Natural killer cell treated with Interleukin-12 subunit alpha and Interleukin-12 subunit beta and Interleukin-15 and Interleukin-18, amount 100 ng/mL, for 72 hours (primary cell): ENCODE results near the gene RPS6KC1. TPM values are rescaled to one million over a fixed set of nuclear protein-coding genes. Genes with fewer than 3 reads are reported as not detected.
"Not testable (repeated sequence)": the region's sequence is repeated elsewhere in the genome, so short reads cannot be mapped to it uniquely, and the experiment has no call there.

Experiments used
- ATAC-seq, 2 donors: fragments of 150-1000 bp; cut with Tn5 transposase in 1 of 2; sonication (Bioruptor Pico), chemical (Tn5 transposase) in 1 of 2; 2 replicates each; pipeline ENCODE4 v1.10.0; 2021
- DNase-seq: peaks from one replicate; pipeline ENCODE4 v3.0.0; 2022; ENCODE audit warnings: low spot score
- H3K27ac Mint-ChIP-seq, 2 donors: 1 replicate in 1 of 2; 2 replicates in 1 of 2; pipeline ENCODE4 v1.8.0; 2022; ENCODE audit warnings: mixed read lengths in 2 of 2, mild to moderate bottlenecking in 1 of 2, moderate library complexity in 1 of 2
- H3K27me3 Mint-ChIP-seq, 2 donors: 1 replicate in 1 of 2; 2 replicates in 1 of 2; pipeline ENCODE4 v1.8.0; 2022; ENCODE audit warnings: mixed read lengths in 2 of 2
- H3K36me3 Mint-ChIP-seq: one replicate; pipeline ENCODE4 v1.8.0; 2022; ENCODE audit warnings: mixed read lengths
- H3K4me1 Mint-ChIP-seq, 2 donors: 1 replicate in 1 of 2; 2 replicates in 1 of 2; pipeline ENCODE4 v1.8.0; 2022; ENCODE audit warnings: low read depth in 2 of 2, mixed read lengths in 2 of 2, mild to moderate bottlenecking in 1 of 2
- H3K4me3 Mint-ChIP-seq: one replicate; pipeline ENCODE4 v1.8.0; 2022; ENCODE audit warnings: mixed read lengths
- H3K9me3 Mint-ChIP-seq: 2 replicates; pipeline ENCODE4 v1.8.0; 2022; ENCODE audit warnings: mixed read lengths
- total RNA-seq, 2 donors: library from RNA; stranded (reverse); gene quantifications; one replicate each; pipeline ENCODE4 v1.2.3, GENCODE V29; 2022

RPS6KC1 gene
- total RNA-seq, 2 donors from 2014 or later, result 14.5 to 17.6 TPM

DNA sequence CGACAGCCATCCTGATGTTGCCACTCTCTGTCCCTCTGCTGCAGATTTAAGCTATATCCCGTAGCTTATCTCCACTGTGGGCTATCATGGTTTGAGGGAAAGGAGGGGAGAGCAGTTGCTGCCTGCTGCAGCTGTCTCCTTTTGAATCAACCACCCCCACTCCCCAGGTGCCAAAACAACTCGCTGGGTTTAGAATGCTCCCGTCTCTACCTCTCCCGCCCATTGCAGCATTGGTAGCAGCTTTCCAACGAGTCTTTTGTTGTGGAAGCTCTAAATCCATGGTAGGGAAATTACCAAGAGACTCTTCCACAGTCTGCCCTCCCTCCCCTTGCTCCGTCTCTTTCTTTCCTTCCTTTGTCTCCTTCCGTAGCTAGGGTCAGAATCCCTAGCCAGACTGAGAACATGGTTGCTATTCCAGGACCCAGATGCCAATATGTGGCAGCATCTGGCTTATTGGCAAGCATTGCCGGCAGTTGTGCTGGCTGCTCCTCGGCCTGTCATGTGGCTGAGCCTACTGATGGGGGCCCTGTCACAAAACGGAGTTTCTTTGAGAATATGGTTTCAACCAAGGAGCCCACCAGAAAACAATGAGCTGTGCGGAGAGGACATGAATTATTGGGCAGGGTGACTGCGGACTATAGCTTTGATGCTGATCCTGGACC lies 230.7 kb downstream of the RPS6KC1 start:
- Mint-ChIP-seq H3K27ac (no peak overlapping the region), H3K4me1 (no peaks in the 10 kb centered on the region)

GRCh38 chr1:213284626-213285025 lies 233.6 kb downstream of the RPS6KC1 start:
- no peak overlapping the region for H3K4me3 Mint-ChIP-seq
- H3K9me3 Mint-ChIP-seq, result no peaks in the 10 kb centered on the region
- DNase-seq (no peak), ATAC-seq (no peak)
- no peaks in the 10 kb centered on the region for H3K36me3 Mint-ChIP-seq
- no peaks in the 10 kb centered on the region for H3K27me3 Mint-ChIP-seq
- no peaks in the 10 kb centered on the region for H3K4me1 Mint-ChIP-seq
- H3K27ac Mint-ChIP-seq, result no peak overlapping the region

More for the DNA sequence above, 230.7 kb downstream of the RPS6KC1 start:
- no peak overlapping the region for H3K4me3 Mint-ChIP-seq
- no peaks in the 10 kb centered on the region for H3K9me3 Mint-ChIP-seq
- ATAC-seq (no peak), DNase-seq (no peak)
- no peaks in the 10 kb centered on the region for H3K27me3 Mint-ChIP-seq
- H3K36me3 Mint-ChIP-seq, result no peaks in the 10 kb centered on the region

DNA sequence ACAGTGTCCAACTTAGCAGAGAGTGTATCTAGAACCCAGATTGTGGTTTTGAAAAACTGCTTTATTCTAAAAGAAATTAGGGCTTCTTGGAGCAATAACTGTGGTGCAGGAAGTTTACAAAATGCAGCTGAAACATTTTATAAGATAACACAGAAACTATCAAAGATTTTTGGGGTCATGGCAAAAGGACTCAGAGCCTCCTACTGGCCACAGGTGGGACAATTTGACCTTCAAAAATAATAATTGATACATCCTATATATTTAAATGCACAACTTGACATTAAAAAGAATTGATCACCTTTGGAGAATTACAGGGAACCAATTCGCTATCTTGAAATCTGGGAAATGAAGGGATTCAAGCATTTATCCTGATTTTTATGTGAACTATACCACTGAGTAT lies 235.2 kb downstream of the RPS6KC1 start:
- no peaks in the 10 kb centered on the region for H3K36me3 Mint-ChIP-seq
- no peaks in the 10 kb centered on the region for H3K4me1 Mint-ChIP-seq
- ATAC-seq, result no peak
- H3K9me3 Mint-ChIP-seq, result no peaks in the 10 kb centered on the region
- no peaks in the 10 kb centered on the region for H3K27me3 Mint-ChIP-seq
- DNase-seq, result no peak
- H3K27ac Mint-ChIP-seq, result no peak overlapping the region
- H3K4me3 Mint-ChIP-seq, result no peak overlapping the region

DNA sequence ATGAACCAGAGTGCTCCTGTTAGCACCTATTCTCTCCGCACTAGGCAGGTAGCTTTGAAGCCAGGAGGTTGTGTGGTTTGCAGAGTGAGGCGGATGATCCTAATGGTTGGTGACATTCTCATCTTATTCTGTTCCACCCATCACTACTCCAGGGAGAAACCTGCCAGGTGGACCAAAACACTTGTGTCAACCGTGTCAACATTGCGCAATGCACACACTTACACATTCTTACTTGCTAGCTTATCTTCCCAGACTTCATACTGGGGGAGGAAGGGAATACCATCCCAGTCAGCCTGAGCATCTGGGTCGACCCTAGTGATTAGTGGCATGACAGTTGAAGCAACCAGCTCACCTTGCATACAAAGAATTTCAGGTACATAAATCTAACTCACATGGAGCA lies 236.9 kb downstream of the RPS6KC1 start:
- Mint-ChIP-seq H3K36me3 (no peaks in the 10 kb centered on the region), H3K4me1 (no peaks in the 10 kb centered on the region)
- no peak for ATAC-seq

GRCh38 chr1:213291526-213291925 lies 240.5 kb downstream of the RPS6KC1 start:
- no peak overlapping the region for H3K27ac Mint-ChIP-seq
- H3K36me3 Mint-ChIP-seq, result peaks cover 11% of the 10 kb centered on the region
- no peaks in the 10 kb centered on the region for H3K4me1 Mint-ChIP-seq
- peaks cover 2% of the 10 kb centered on the region for H3K9me3 Mint-ChIP-seq
- ATAC-seq (no peak), DNase-seq (no peak)
- no peak overlapping the region for H3K4me3 Mint-ChIP-seq
- no peaks in the 10 kb centered on the region for H3K27me3 Mint-ChIP-seq

More for the DNA sequence above, 236.9 kb downstream of the RPS6KC1 start:
- no peak for DNase-seq
- Mint-ChIP-seq H3K9me3 (no peaks in the 10 kb centered on the region), H3K27ac (no peak overlapping the region), H3K27me3 (no peaks in the 10 kb centered on the region), H3K4me3 (no peak overlapping the region)

GRCh38 chr1:213292614-213293013 lies 241.6 kb downstream of the RPS6KC1 start:
- Mint-ChIP-seq H3K4me1 (no peaks in the 10 kb centered on the region), H3K36me3 (peaks cover 14% of the 10 kb centered on the region), H3K27me3 (no peaks in the 10 kb centered on the region), H3K9me3 (peaks cover 4% of the 10 kb centered on the region), H3K4me3 (no peak overlapping the region), H3K27ac (no peak overlapping the region)
- ATAC-seq (no peak), DNase-seq (no peak)

- H3K27me3 Mint-ChIP-seq, result no peaks in the 10 kb centered on the region
- ATAC-seq (no peak), DNase-seq (no peak)
- H3K4me3 Mint-ChIP-seq, result no peak overlapping the region
- H3K4me1 Mint-ChIP-seq, result no peaks in the 10 kb centered on the region
- H3K27ac Mint-ChIP-seq, result no peak overlapping the region
- H3K9me3 Mint-ChIP-seq, result peaks cover 4% of the 10 kb centered on the region
- H3K36me3 Mint-ChIP-seq, result peaks cover 20% of the 10 kb centered on the region
Measured at GRCh38 chr1:213295860-213296259, 244.8 kb downstream of the RPS6KC1 start.

GRCh38 chr1:213296558-213296957 lies 245.5 kb downstream of the RPS6KC1 start:
- Mint-ChIP-seq H3K4me1 (no peaks in the 10 kb centered on the region), H3K9me3 (peaks cover 4% of the 10 kb centered on the region), H3K36me3 (peaks cover 20% of the 10 kb centered on the region), H3K27ac (no peak overlapping the region), H3K4me3 (no peak overlapping the region), H3K27me3 (no peaks in the 10 kb centered on the region)
- DNase-seq (no peak), ATAC-seq (no peak)

GRCh38 chr1:213297021-213297420 lies 246.0 kb downstream of the RPS6KC1 start:
- DNase-seq (no peak), ATAC-seq (no peak)
- peaks cover 20% of the 10 kb centered on the region for H3K36me3 Mint-ChIP-seq
- no peak overlapping the region for H3K4me3 Mint-ChIP-seq
- no peaks in the 10 kb centered on the region for H3K27me3 Mint-ChIP-seq
- peaks cover 4% of the 10 kb centered on the region for H3K9me3 Mint-ChIP-seq
- H3K4me1 Mint-ChIP-seq, result no peaks in the 10 kb centered on the region
- H3K27ac Mint-ChIP-seq, result no peak overlapping the region

- Mint-ChIP-seq H3K9me3 (peaks cover 4% of the 10 kb centered on the region), H3K4me3 (no peak overlapping the region), H3K4me1 (no peaks in the 10 kb centered on the region), H3K27me3 (no peaks in the 10 kb centered on the region), H3K36me3 (peaks cover 17% of the 10 kb centered on the region), H3K27ac (no peak overlapping the region)
- no peak for DNase-seq
- ATAC-seq, result no peak
Measured at GRCh38 chr1:213300433-213300832, 249.4 kb downstream of the RPS6KC1 start.

DNA sequence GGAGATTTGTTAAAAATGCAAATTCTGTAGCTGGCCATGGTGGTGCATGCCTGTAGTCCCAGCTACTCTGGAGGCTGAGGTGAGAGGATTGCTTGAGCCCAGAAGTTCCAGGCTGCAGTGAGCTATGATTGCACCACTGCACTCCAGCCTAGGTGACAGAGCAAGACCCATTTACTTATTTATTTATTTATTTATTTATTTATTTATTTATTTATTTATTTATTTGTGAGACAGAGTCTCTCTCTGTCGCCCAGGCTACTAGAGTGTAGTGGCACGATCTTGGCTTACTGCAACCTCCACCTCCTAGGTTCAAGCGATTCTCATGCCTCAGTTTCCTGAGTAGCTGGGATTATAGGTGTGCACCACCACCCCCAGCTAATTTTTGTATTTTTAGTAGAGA lies 250.5 kb downstream of the RPS6KC1 start:
- H3K27me3 Mint-ChIP-seq, H3K9me3 Mint-ChIP-seq, DNase-seq, H3K4me3 Mint-ChIP-seq, H3K27ac Mint-ChIP-seq, ATAC-seq, H3K36me3 Mint-ChIP-seq, H3K4me1 Mint-ChIP-seq: not testable (repeated sequence)

- Mint-ChIP-seq H3K9me3 (no peaks in the 10 kb centered on the region), H3K27me3 (no peaks in the 10 kb centered on the region), H3K36me3 (peaks cover under 1% of the 10 kb centered on the region), H3K4me3 (no peak overlapping the region), H3K27ac (no peak overlapping the region), H3K4me1 (no peaks in the 10 kb centered on the region)
- ATAC-seq (no peak), DNase-seq (no peak)
Measured at GRCh38 chr1:213303286-213303685, 252.2 kb downstream of the RPS6KC1 start.

DNA sequence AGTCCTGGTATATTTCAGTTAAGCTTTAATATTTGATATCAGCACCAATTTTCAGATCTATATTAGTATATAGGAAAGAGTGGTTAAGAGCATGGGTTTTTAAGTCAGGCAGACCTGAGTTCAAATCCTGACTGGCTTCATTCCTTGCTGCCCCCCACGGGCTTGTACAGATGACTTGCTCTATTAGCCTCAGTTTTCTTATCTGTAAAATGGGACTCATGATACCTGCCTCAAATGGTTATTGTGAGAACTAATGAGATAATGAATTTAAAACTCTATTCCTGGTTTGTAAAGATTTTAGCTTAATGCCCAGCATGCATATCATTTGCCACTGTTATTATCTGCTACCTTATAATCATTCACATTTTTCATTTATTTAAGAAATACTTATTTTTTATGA lies 264.5 kb downstream of the RPS6KC1 start:
- Mint-ChIP-seq H3K27me3 (peaks cover 9% of the 10 kb centered on the region in 2 donors), H3K36me3 (no peaks in the 10 kb centered on the region), H3K27ac (no peak overlapping the region), H3K9me3 (no peaks in the 10 kb centered on the region), H3K4me1 (no peaks in the 10 kb centered on the region), H3K4me3 (no peak overlapping the region)
- DNase-seq (no peak), ATAC-seq (no peak)

GRCh38 chr1:213318458-213318857 lies 267.4 kb downstream of the RPS6KC1 start:
- not testable (repeated sequence) for H3K36me3 Mint-ChIP-seq, H3K27ac Mint-ChIP-seq, DNase-seq, H3K9me3 Mint-ChIP-seq, ATAC-seq, H3K4me3 Mint-ChIP-seq, H3K4me1 Mint-ChIP-seq, H3K27me3 Mint-ChIP-seq
